Stomach (tissue), 4 donors: Measurements from ENCODE around the gene UNC93A.
"Not testable (repeated sequence)": the region's sequence is repeated elsewhere in the genome, so short reads cannot be mapped to it uniquely, and the experiment has no call there.

Source experiments
- EP300 ChIP-seq: sonication (generic); formaldehyde crosslinking; IDR thresholded peaks from one replicate; pipeline ENCODE4 v1.6.1; 2017; ENCODE audit warnings: antibody characterized with exemption
- POLR2A ChIP-seq, 4 donors: fragments of 450-650 bp; IDR thresholded peaks; one replicate each; pipeline ENCODE4 v1.6.1; 2016; ENCODE audit warnings: antibody characterized with exemption in 4 of 4, control low read depth in 2 of 4, mild to moderate bottlenecking in 1 of 4, moderate library complexity in 1 of 4
- POLR2AphosphoS5 ChIP-seq, 3 donors: sonication (generic); formaldehyde crosslinking; IDR thresholded peaks; one replicate each; pipeline ENCODE4 v1.6.1; 2016; ENCODE audit warnings: antibody characterized with exemption in 3 of 3
- TF ChIP-seq, protein P1 (sequence below), 7 experiments: fragments of 450-650 bp in 4 of 7; fragments of 200-600 bp in 3 of 7; sonication (generic) in 3 of 7; IDR thresholded peaks; one replicate each; pipeline ENCODE4 v1.5.1; 2016 to 2019; ENCODE audit warnings: antibody characterized with exemption in 7 of 7, control low read depth in 2 of 7, mild to moderate bottlenecking in 1 of 7

DNA sequence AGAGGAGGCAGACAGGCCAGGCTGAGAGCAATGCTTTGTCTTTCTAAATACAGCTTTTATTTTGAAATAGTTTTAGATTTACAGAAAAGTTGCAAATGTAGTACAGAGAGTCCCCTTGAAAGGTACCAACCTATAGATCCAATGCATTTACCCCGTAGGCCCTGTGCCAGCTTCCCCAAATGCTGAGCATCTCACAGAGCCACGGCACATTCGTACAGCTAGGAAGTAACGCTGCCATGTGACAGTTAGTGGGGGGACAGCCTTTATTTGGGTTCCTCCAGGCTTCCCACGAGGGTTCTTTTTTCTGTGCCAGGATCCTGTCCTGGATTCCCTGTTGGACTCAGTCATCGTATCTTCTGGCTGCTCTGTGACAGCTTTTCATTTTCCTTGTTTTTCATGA, 20.6 kb downstream of the UNC93A start:
- TF ChIP-seq POLR2AphosphoS5 (IDR thresholded peaks at IDR 0.05); POLR2A (IDR thresholded peaks at IDR 0.05); EP300: not testable (repeated sequence)
- TF ChIP-seq, protein P1, sequence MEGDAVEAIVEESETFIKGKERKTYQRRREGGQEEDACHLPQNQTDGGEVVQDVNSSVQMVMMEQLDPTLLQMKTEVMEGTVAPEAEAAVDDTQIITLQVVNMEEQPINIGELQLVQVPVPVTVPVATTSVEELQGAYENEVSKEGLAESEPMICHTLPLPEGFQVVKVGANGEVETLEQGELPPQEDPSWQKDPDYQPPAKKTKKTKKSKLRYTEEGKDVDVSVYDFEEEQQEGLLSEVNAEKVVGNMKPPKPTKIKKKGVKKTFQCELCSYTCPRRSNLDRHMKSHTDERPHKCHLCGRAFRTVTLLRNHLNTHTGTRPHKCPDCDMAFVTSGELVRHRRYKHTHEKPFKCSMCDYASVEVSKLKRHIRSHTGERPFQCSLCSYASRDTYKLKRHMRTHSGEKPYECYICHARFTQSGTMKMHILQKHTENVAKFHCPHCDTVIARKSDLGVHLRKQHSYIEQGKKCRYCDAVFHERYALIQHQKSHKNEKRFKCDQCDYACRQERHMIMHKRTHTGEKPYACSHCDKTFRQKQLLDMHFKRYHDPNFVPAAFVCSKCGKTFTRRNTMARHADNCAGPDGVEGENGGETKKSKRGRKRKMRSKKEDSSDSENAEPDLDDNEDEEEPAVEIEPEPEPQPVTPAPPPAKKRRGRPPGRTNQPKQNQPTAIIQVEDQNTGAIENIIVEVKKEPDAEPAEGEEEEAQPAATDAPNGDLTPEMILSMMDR (IDR thresholded peaks at IDR 0.05): not testable (repeated sequence)
